WTC11 (cell line): ENCODE results near the gene TTLL5. TPM values are rescaled to one million over a fixed set of nuclear protein-coding genes. Genes with fewer than 3 reads are reported as not detected.

Experiments
- ATAC-seq: fragments of 200-7000 bp; cut with Tn5 transposase; 2 replicates; pipeline ENCODE4 v1.10.0; 2021; ENCODE audit warnings: mild to moderate bottlenecking, moderate library complexity
- CTCF ChIA-PET: fragments of 300-600 bp; sonication (Branson Sonifier 250); formaldehyde crosslinking; loops from one replicate; lab custom pipeline; 2021; ENCODE audit warnings: antibody characterized with exemption; lab: Charles Lee
- POLR2A ChIA-PET: fragments of 350-600 bp; sonication (Branson Sonifier 250); formaldehyde crosslinking; loops from one replicate; lab custom pipeline; 2021; ENCODE audit warnings: antibody characterized with exemption; lab: Charles Lee
- DNase-seq: peaks from one replicate; pipeline ENCODE4 v3.0.0; 2021; ENCODE audit warnings: low spot score
- H3K27ac Mint-ChIP-seq: 2 replicates; pipeline ENCODE4 v1.8.0; 2021; ENCODE audit warnings: mixed read lengths
- H3K27me3 Mint-ChIP-seq: 2 replicates; pipeline ENCODE4 v1.8.0; 2021; ENCODE audit warnings: low read depth, mild to moderate bottlenecking, moderate library complexity, mixed read lengths
- H3K36me3 Mint-ChIP-seq: 2 replicates; pipeline ENCODE4 v1.8.0; 2021; ENCODE audit warnings: mixed read lengths
- H3K4me1 Mint-ChIP-seq: 2 replicates; pipeline ENCODE4 v1.8.0; 2022; ENCODE audit warnings: mixed read lengths
- H3K4me3 Mint-ChIP-seq: 2 replicates; pipeline ENCODE4 v1.8.0; 2021; ENCODE audit warnings: mild to moderate bottlenecking, moderate library complexity, mixed read lengths
- H3K9me3 Mint-ChIP-seq: 2 replicates; pipeline ENCODE4 v1.8.0; 2021; ENCODE audit warnings: mixed read lengths
- ELF4 ChIP-seq: sonication (generic); formaldehyde crosslinking; IDR thresholded peaks from 2 replicates; pipeline ENCODE4 v1.8.1; 2022; ENCODE audit warnings: low read depth, mild to moderate bottlenecking, moderate library complexity, missing genetic modification reagents
- EMX1 ChIP-seq: fragments of 250-450 bp; sonication (Bioruptor Pico); IDR thresholded peaks from 2 replicates; pipeline ENCODE4 v1.8.0; 2021; ENCODE audit warnings: mild to moderate bottlenecking
- GRHL2 ChIP-seq: fragments of 250-450 bp; sonication (Bioruptor Pico); IDR thresholded peaks from 2 replicates; pipeline ENCODE4 v1.8.0; 2022; ENCODE audit warnings: mild to moderate bottlenecking, moderate library complexity; ENCODE audit not compliant: insufficient replicate concordance, severe bottlenecking
- MYBL2 ChIP-seq: sonication (generic); formaldehyde crosslinking; IDR thresholded peaks from 2 replicates; pipeline ENCODE4 v1.8.1; 2023; ENCODE audit warnings: mild to moderate bottlenecking, moderate library complexity, missing genetic modification reagents
- NR2C2 ChIP-seq: sonication (generic); formaldehyde crosslinking; IDR thresholded peaks from 2 replicates; pipeline ENCODE4 v1.8.0; 2022; ENCODE audit warnings: mild to moderate bottlenecking, missing genetic modification reagents
- SMAD4 ChIP-seq: sonication (generic); formaldehyde crosslinking; IDR thresholded peaks from 2 replicates; pipeline ENCODE4 v1.8.0; 2022; ENCODE audit warnings: mild to moderate bottlenecking, missing genetic modification reagents
- SOX15 ChIP-seq: fragments of 250-450 bp; sonication (Bioruptor Pico); IDR thresholded peaks from 2 replicates; pipeline ENCODE4 v1.9.0; 2021; ENCODE audit warnings: mild to moderate bottlenecking
- TEAD1 ChIP-seq: sonication (generic); formaldehyde crosslinking; IDR thresholded peaks from 2 replicates; pipeline ENCODE4 v1.8.0; 2022; ENCODE audit warnings: mild to moderate bottlenecking, missing genetic modification reagents
- TP53 ChIP-seq: sonication (generic); formaldehyde crosslinking; IDR thresholded peaks from 2 replicates; pipeline ENCODE4 v1.8.1; 2023; ENCODE audit warnings: mild to moderate bottlenecking, missing genetic modification reagents
- ZNF121 ChIP-seq: sonication (generic); formaldehyde crosslinking; IDR thresholded peaks from 2 replicates; pipeline ENCODE4 v1.8.0; 2023; ENCODE audit warnings: missing genetic modification reagents
- total RNA-seq: library from RNA; stranded (reverse); gene quantifications from 3 replicates; pipeline ENCODE4 v1.2.3, GENCODE V29; 2021
- TF ChIP-seq, protein P1 (sequence below): sonication (generic); formaldehyde crosslinking; IDR thresholded peaks from 2 replicates; pipeline ENCODE4 v1.8.1; 2022; ENCODE audit warnings: low read depth, missing genetic modification reagents, borderline replicate concordance
- TF ChIP-seq, protein P2 (sequence below): sonication (generic); formaldehyde crosslinking; IDR thresholded peaks from 2 replicates; pipeline ENCODE4 v1.8.0; 2022; ENCODE audit warnings: missing genetic modification reagents
- TF ChIP-seq, protein P3 (sequence below): sonication (generic); formaldehyde crosslinking; IDR thresholded peaks from 2 replicates; pipeline ENCODE4 v1.8.1; 2022; ENCODE audit warnings: low read depth, mild to moderate bottlenecking, moderate library complexity, missing genetic modification reagents, borderline replicate concordance
- TF ChIP-seq, protein P4 (sequence below): sonication (generic); formaldehyde crosslinking; IDR thresholded peaks from 2 replicates; pipeline ENCODE4 v1.8.1; 2023; ENCODE audit warnings: mild to moderate bottlenecking, missing genetic modification reagents, moderate library complexity
- TF ChIP-seq, protein P5 (sequence below): sonication (generic); formaldehyde crosslinking; IDR thresholded peaks from 2 replicates; pipeline ENCODE4 v1.8.0; 2023; ENCODE audit warnings: missing genetic modification reagents, mild to moderate bottlenecking, borderline replicate concordance
- TF ChIP-seq, protein P6 (sequence below): fragments of 250-450 bp; sonication (Bioruptor Pico); IDR thresholded peaks from 2 replicates; pipeline ENCODE4 v1.9.0; 2021; ENCODE audit warnings: mild to moderate bottlenecking
- TF ChIP-seq, protein P7 (sequence below): sonication (generic); formaldehyde crosslinking; IDR thresholded peaks from 2 replicates; pipeline ENCODE4 v1.8.1; 2023; ENCODE audit warnings: mild to moderate bottlenecking, missing genetic modification reagents, moderate library complexity

The TTLL5 gene
- total RNA-seq, 1 experiment from 2014 or later, result 39.6 TPM

DNA sequence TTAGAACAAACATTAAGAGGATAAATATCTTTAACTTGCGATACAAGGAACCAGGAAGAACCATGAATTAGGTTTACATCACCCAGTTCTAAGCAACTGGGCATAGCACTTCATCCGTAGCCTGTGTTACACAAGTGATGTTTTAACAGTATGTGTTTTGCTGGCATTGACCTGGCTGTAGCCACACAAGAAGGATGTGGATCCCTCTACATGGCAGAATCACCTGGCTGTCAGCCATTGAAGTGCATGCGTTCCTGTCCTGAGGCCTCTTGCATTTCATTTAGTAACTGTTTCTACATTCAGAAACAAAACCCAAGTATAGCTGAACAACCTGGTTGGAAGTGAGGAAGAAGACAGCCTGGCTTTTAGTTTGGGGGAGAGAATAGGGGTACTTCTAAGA, 248.6 kb downstream of the TTLL5 start (continued):
- TF ChIP-seq, protein P1, sequence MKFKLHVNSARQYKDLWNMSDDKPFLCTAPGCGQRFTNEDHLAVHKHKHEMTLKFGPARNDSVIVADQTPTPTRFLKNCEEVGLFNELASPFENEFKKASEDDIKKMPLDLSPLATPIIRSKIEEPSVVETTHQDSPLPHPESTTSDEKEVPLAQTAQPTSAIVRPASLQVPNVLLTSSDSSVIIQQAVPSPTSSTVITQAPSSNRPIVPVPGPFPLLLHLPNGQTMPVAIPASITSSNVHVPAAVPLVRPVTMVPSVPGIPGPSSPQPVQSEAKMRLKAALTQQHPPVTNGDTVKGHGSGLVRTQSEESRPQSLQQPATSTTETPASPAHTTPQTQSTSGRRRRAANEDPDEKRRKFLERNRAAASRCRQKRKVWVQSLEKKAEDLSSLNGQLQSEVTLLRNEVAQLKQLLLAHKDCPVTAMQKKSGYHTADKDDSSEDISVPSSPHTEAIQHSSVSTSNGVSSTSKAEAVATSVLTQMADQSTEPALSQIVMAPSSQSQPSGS, result no peak
- TF ChIP-seq, protein P2, sequence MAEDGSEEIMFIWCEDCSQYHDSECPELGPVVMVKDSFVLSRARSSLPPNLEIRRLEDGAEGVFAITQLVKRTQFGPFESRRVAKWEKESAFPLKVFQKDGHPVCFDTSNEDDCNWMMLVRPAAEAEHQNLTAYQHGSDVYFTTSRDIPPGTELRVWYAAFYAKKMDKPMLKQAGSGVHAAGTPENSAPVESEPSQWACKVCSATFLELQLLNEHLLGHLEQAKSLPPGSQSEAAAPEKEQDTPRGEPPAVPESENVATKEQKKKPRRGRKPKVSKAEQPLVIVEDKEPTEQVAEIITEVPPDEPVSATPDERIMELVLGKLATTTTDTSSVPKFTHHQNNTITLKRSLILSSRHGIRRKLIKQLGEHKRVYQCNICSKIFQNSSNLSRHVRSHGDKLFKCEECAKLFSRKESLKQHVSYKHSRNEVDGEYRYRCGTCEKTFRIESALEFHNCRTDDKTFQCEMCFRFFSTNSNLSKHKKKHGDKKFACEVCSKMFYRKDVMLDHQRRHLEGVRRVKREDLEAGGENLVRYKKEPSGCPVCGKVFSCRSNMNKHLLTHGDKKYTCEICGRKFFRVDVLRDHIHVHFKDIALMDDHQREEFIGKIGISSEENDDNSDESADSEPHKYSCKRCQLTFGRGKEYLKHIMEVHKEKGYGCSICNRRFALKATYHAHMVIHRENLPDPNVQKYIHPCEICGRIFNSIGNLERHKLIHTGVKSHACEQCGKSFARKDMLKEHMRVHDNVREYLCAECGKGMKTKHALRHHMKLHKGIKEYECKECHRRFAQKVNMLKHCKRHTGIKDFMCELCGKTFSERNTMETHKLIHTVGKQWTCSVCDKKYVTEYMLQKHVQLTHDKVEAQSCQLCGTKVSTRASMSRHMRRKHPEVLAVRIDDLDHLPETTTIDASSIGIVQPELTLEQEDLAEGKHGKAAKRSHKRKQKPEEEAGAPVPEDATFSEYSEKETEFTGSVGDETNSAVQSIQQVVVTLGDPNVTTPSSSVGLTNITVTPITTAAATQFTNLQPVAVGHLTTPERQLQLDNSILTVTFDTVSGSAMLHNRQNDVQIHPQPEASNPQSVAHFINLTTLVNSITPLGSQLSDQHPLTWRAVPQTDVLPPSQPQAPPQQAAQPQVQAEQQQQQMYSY (CRISPR knock-in tag), result no peak
- TF ChIP-seq SOX15 (CRISPR knock-in tag), result no peak
- no peak for TF ChIP-seq EMX1 (CRISPR knock-in tag)
- TF ChIP-seq, protein P3, sequence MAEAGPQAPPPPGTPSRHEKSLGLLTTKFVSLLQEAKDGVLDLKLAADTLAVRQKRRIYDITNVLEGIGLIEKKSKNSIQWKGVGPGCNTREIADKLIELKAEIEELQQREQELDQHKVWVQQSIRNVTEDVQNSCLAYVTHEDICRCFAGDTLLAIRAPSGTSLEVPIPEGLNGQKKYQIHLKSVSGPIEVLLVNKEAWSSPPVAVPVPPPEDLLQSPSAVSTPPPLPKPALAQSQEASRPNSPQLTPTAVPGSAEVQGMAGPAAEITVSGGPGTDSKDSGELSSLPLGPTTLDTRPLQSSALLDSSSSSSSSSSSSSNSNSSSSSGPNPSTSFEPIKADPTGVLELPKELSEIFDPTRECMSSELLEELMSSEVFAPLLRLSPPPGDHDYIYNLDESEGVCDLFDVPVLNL (CRISPR knock-in tag), result no peak
- TF ChIP-seq, all 79 proteins: peak for 0

DNA sequence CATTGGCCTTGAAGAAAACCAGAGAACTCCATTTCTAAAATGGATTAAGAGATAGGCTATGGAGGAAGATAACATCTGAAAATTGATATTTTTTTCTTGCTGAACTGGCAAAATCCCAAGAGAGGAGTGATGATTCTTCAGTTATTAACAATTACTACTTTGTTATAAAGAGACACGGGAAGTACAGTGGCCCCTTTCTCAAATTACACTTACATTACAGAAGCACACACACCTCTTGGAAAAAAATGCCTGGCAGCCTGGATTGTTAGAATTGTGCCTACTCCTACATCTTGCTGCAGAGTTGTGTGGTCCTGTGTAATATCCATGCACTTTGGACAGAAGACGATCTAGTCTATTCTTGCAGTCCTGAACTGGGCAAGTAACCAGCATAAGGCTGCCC, 249.0 kb downstream of the TTLL5 start:
- peaks cover 14% of the 10 kb centered on the region for H3K4me1 Mint-ChIP-seq
- H3K9me3 Mint-ChIP-seq, result no peaks in the 10 kb centered on the region
- POLR2A ChIA-PET, result no interaction called here
- ATAC-seq, result no peak
- no peak overlapping the region for H3K27ac Mint-ChIP-seq
- no peaks in the 10 kb centered on the region for H3K27me3 Mint-ChIP-seq
- CTCF ChIA-PET, result interaction anchor here (1.6 to 9.2 kb wide), 2 partner anchors 29 to 71 kb away, joined by 5 to 307 read pairs; partner anchors contain the start of genes IFT43 and TGFB3
- H3K4me3 Mint-ChIP-seq, result no peak overlapping the region
- DNase-seq, result no peak
- no peaks in the 10 kb centered on the region for H3K36me3 Mint-ChIP-seq
- TF ChIP-seq MYBL2 (no peak), ZNF121 (CRISPR knock-in tag) (no peak), ELF4 (CRISPR knock-in tag) (no peak), GRHL2 (CRISPR knock-in tag) (no peak), SMAD4 (CRISPR knock-in tag) (no peak), TP53 (CRISPR knock-in tag) (no peak), NR2C2 (CRISPR knock-in tag) (no peak), TEAD1 (no peak)
- TF ChIP-seq, protein P2 (CRISPR knock-in tag), result no peak
- TF ChIP-seq, protein P4, sequence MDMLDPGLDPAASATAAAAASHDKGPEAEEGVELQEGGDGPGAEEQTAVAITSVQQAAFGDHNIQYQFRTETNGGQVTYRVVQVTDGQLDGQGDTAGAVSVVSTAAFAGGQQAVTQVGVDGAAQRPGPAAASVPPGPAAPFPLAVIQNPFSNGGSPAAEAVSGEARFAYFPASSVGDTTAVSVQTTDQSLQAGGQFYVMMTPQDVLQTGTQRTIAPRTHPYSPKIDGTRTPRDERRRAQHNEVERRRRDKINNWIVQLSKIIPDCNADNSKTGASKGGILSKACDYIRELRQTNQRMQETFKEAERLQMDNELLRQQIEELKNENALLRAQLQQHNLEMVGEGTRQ, result no peak
- TF ChIP-seq, protein P5, sequence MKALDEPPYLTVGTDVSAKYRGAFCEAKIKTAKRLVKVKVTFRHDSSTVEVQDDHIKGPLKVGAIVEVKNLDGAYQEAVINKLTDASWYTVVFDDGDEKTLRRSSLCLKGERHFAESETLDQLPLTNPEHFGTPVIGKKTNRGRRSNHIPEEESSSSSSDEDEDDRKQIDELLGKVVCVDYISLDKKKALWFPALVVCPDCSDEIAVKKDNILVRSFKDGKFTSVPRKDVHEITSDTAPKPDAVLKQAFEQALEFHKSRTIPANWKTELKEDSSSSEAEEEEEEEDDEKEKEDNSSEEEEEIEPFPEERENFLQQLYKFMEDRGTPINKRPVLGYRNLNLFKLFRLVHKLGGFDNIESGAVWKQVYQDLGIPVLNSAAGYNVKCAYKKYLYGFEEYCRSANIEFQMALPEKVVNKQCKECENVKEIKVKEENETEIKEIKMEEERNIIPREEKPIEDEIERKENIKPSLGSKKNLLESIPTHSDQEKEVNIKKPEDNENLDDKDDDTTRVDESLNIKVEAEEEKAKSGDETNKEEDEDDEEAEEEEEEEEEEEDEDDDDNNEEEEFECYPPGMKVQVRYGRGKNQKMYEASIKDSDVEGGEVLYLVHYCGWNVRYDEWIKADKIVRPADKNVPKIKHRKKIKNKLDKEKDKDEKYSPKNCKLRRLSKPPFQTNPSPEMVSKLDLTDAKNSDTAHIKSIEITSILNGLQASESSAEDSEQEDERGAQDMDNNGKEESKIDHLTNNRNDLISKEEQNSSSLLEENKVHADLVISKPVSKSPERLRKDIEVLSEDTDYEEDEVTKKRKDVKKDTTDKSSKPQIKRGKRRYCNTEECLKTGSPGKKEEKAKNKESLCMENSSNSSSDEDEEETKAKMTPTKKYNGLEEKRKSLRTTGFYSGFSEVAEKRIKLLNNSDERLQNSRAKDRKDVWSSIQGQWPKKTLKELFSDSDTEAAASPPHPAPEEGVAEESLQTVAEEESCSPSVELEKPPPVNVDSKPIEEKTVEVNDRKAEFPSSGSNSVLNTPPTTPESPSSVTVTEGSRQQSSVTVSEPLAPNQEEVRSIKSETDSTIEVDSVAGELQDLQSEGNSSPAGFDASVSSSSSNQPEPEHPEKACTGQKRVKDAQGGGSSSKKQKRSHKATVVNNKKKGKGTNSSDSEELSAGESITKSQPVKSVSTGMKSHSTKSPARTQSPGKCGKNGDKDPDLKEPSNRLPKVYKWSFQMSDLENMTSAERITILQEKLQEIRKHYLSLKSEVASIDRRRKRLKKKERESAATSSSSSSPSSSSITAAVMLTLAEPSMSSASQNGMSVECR (CRISPR knock-in tag), result no peak
- TF ChIP-seq, protein P6, sequence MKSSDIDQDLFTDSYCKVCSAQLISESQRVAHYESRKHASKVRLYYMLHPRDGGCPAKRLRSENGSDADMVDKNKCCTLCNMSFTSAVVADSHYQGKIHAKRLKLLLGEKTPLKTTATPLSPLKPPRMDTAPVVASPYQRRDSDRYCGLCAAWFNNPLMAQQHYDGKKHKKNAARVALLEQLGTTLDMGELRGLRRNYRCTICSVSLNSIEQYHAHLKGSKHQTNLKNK (CRISPR knock-in tag), result no peak
- TF ChIP-seq, protein P7, sequence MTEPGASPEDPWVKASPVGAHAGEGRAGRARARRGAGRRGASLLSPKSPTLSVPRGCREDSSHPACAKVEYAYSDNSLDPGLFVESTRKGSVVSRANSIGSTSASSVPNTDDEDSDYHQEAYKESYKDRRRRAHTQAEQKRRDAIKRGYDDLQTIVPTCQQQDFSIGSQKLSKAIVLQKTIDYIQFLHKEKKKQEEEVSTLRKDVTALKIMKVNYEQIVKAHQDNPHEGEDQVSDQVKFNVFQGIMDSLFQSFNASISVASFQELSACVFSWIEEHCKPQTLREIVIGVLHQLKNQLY (CRISPR knock-in tag), result no peak
- TF ChIP-seq, protein P1, result no peak
